Right renal pelvis (tissue), 4 donors: ENCODE data around the gene RAPGEF3. TPM values are rescaled to one million over a fixed set of nuclear protein-coding genes. Genes with fewer than 3 reads are reported as not detected.

Experiments used
- DNase-seq, 4 donors: peaks; one replicate each; pipeline ENCODE4 v3.0.0-alpha.2; 2013; ENCODE audit warnings: low read depth in 4 of 4, low spot score in 3 of 4, missing footprints in 1 of 4
- polyA plus RNA-seq, 4 donors: library from polyadenylated mRNA; unstranded; fragments of 120-200 nt; gene quantifications; one replicate each; pipeline ENCODE4 v1.2.1, GENCODE V29; 2013; ENCODE audit not compliant: insufficient read length in 4 of 4

RAPGEF3 gene
- polyA plus RNA-seq, 4 donors = 56.7 to 94.3 (median 64.8) TPM

DNA sequence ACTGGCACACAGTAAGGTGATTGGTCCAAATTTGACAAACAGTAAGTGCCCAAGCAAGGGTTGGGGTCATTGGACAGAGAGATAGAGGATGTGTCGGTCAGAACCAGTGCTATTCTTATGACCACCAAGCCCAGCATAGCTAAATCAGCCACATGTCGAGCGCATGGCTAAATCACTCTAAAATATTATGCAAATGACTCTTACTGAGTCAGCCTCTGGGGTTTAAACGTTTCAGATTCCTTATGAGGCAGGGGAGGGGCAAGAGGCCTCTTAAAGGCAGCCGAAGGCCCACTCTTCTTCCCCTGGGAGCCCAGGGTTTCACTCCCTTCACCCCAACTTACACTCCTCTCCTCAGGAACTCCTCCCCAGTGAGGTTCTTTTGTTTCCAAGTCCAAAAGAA is 32.8 kb downstream of the RAPGEF3 start:
- no peak for DNase-seq

DNA sequence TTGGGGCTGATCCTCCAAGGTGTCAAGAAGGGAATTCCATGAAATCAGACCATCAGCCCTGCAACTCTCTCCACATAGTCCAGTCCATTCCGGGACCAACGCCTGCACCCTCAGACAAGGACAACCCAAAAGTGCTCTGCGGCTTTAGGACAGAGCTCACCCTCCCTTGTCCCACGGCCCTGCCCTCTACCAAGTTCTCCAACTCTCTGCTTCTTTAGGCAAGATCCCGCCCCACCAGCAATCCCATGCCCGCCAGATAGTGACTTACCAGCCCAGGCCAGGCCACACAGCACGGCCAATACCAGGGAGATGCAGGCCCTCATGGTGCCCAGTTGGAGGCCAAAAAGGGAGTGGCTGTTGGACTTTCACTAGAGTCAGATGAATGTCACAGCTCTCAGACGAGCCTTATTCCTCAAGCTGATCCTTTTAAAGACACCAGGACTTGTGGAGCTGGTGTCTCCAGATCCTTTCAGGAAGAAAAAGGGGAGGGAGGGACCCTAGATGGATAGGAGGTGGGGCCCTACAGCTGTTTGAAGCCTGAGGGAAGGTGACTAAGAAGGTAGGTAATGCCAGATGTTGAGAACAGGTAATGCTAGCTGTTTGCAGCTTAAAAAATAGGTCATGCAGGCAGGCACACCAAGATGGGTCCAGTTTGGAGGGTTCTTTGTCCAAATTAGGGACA is 33.4 kb downstream of the RAPGEF3 start, which contains the start of gene ENDOU:
Gene ENDOU (minus strand): TSS at position 400 of the 682 bp plus-strand sequence. CDS start 77 bp downstream, at position 323.
- DNase-seq = no peak

DNA sequence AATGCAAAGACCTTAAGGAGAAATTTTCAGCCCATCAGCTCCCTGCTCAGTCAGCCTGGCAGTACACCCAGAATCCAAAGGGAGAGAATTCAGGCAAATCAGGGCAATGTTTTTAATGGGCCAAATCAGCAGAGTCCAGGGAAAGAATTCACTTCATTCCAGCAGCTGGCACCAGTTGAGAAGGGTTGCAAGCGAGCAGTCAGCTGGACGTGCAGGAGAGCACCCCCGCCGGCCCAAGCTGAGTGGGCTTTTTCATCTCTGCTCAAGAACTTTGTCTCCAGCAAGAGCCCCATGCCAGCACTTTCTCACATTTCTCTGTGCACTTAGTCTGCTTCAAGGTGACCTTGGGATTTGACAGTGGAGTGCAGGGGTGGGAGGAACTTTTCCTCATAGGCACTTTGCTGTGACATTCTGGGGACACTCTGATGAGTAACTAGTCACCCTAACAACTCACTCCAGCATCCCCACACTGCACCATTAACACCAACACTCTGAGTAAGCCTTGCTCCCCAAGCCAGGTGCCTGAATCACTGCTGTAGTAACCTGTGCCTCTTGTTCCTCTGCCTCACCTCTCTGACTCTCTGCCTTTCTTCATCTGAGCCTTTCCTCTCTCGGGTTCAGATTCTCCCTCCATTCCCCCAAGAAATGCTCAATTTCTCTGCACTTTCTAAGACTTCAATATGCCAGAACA is 35.6 kb downstream of the RAPGEF3 start:
- no peak for DNase-seq

DNA sequence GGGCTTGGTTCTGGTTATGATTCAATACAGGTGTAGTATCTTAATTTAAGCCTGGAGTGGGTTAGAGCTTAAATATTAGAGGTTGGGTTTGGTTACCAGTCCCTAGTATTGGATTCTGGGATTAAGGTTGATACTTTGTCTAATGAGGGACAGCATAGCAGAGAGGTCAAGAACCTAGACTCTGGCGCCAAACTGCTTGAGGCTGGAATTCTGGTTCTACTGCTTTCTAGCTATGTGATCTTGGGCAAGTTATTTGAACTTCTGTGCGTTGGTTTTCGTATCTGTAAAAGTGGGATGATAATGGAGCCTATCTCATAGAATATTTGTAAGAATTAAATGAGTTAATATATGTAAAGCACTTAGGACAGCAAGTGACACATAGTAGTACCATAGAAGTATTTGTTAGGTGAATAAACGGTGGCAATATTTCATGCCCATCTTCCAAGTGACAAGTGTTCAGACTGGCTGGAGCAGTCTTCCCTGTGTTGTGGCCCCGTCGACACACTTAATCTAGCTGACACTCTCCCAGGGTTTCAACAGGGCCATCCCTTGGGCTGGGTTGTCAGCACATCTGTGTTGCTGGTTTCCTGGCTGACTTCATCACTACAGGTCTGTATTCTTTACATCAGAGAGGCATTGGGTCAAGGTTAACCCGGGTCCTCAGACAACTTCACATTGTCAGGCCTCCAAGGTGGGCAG is 36.4 kb downstream of the RAPGEF3 start:
- no peak for DNase-seq

DNA sequence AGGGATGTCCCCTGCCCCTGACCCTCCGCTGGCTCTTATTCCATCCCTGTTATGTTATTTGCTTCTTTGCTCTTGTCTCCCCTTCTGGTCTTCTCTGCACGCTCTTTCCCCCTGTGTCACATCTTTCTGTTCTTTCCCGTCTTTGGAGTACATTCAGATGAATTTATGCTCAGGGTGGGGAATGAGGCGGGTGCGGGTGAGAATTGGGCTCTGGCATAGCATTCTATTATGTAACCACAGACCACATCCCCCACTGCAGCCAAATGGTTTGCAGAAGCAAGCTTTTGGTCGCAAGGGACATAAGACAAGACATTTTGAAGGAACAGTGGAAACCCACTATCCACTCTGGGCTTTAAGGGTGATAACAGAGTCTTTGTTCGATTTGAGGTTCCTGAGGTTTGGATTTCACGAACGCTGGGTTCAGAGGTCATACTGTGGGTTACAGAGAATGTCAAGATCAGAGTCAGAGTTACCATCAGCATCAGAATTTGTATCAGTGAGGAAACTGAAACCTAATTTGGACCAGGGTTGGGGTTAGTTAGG is 37.2 kb downstream of the RAPGEF3 start:
- DNase-seq = no peak

DNA sequence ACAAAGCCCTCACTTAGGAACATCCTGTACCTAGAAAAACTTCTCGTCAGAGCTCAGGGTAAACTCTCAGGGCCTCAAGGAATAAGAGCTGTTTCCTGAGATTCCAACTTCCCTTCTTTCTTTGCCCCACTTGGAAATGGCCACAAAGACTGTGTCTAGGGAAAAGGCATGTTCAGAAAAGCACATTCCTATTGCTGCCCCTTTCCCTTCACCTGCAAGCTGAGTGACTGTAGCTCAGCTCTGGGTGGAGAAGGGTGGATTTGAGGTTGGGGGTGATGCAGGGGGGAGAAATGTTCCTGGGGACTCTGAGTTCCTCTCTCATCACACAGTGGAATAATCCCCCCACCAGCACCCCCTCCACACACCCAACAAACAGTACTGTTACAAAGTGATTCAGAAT is 40.1 kb downstream of the RAPGEF3 start:
- no peak for DNase-seq

DNA sequence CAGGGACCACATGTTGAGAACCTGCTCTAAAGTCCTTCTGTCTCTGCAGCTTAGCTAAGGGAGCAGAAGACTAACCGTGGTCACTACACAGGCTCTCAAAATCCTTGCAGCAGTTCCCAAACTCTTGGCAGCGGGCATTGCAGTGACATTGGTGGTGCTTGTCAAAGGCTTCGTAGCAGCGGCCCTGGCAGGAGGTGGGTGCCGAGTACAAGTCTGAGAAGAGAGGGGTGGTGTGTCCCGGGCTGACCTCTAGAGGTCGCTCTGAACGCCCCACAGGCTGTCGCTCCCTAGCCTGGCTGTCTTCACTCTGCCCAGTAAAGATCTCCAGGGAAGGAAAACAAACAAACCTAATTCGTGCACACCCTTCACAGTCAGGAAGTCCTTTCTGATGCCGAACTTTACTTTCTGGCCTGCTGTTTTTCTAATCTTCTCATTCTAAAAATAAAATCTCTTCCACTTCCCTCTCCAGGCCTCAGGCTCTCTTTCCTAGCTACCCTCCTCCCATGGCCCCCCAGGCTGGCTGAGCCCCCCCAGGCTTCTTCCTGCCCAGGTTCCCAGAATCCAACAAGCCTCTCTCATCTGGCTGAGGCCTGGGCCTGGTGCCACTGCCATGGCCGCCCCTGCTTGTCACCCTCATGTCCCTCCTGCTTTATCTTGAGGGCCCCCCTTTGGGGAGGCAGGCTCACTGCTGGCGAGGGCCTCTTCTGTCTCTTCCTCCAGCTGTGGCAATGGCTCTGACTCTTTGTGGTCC is 41.1 kb downstream of the RAPGEF3 start:
- no peak for DNase-seq

DNA sequence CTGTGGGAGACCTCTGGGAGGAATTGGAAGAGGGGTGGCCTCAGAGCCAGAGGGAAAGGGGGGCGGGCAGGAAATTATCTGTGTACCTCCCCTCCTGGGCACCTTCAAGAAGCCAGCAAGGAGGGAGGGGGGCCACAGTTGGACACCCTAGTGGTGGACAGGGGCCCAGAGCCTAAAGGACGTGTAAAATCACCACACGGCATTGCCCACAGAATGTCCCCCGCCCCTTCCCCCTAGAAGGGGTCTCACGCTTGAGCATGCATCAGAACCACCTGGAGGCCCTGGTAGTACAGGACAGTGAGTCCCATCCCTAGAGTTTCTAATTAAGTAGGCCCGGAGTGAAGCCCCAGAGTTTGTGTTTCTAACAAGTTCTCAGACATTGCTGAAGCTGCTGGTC is 41.6 kb downstream of the RAPGEF3 start:
- no peak for DNase-seq

DNA sequence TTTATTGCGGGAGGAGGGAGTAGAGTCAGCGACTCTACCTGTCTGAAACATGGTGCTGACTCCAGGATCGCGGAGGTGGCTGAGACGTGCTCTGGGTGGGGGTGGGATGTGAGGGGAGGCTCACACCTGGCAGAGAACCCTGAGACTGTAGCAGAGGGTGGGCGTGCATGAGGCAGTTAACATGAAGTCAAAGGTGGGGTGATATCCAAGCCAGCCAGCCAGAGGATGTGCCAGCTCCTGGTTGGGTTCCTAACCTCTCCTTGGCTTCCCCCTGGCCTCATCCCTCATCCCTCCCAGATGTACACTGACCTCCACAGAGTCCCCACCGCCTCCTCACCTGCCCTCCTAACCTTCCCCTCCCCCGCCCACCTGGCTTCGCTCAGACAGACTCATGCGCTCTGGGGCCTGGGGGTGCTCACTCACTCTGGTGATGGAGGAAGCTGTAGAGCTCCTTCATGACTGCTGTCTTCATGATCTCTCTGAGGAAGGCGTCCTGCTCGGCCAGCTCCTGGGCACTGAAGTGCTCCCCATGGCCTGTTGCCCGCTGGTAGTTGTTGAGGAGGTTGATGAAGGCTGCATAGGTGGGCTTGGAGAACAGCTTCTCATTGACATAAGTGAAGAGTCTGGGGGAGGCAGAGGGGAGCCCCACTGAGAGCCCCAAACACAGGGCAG is 42.7 kb downstream of the RAPGEF3 start:
- no peak for DNase-seq

DNA sequence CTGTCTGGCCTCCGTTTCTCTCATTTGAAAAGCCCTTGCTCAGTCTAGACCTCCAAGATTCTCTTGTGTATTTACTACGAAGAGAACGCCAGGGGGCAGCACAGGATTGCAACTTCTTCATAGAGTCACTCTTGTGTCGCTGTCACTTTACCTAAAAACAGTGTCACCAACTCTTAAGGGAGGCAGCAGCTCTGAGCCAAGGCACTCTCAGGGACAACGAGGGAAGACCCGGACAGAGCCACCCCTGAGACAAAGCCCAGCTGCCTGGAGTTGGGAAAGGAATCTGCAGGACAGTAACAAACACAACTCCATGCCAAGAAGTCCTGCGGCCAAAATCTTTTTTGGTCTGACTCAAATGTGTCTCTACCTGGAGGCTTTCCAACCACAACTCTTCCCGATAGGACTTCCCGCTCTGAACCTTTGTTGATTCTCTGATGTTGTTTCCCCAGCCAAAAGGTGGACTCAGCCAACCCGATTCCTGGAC is 43.2 kb downstream of the RAPGEF3 start:
- peak in 1 of 4 donors; percentile 74 for DNase-seq

DNA sequence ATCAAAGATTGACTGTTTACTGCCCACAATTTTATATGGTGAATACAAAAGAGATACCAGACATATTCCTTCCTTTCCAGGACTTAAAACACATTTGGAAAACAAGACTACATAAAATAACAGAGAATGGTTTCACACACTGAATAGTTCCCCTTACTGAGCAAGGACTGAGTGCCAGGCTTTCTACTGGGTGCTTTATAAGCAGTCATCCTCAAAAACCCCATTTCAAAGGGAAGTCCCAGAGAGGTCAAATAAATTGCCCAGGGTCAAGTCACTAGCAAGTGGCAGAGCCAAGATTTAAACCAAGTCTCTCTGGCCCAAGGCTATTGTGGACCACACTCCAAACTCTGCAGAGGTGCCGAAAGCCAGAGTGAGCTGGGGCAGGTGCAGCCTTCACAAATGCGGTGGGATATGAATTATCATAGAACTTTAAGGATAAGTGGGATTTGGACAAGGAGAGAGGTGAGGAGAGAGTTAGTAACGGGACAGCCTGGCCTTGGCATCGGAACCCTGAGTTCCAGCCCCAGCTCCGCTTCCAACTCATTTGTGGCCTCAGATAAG is 43.8 kb downstream of the RAPGEF3 start:
- no peak for DNase-seq

DNA sequence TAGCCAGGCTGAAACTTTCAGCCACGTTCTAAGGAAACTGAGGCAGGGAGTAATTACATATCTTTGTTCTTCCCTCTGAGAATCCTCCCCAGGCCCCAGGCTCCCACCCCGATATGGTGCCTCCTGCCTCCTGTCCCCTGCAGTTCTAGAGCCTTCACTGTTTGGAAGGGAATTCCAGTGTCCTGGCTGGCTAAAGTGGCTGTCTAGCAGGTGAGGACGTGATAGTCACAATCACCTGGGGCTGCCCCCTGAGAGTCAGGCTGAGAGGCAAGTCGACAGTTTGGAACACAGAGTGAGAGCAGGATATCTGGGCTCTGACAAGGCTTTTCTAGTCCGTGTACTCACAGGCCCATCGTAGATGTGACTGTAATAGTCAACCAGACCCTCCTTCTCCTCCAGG is 46.5 kb downstream of the RAPGEF3 start:
- DNase-seq = no peak

DNA sequence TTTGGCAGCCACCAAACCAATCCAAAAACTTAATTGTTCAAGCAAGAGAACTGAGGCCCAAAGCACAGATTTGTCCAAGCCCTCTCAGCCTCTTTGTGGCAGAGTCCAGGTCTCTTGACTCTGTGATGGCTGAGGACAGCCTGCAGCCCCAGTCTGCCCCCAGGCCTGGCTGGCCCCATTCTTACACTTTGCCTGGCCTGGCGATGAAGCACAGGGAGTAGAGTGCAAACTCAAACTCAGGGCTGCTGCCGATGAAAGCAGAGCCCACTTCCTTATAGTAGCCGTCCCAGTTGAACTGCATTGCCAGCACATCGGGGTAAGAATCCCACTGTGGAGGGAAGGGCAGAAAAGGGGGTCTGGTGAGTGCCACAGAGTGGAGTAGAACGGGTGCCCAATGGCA is 47.2 kb downstream of the RAPGEF3 start:
- no peak for DNase-seq

DNA sequence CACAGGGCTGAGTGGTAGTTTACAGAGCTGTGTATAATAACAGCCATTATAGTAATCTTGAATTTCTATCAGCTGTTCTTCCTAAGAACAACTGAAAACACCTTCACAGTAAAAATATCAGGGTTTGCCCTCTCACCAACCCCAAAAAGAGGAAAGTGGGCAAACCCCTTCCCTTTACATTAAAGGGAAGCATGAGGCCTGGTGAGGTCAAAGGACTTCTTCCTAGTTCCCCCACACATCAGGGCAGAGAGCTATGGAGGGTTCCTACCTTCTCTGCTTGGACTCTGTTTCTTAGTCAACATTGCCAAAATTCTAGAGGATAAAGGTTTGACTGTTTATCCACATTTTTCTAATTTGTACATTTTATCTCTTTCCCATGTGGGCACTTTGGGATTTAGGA is 48.4 kb downstream of the RAPGEF3 start:
- DNase-seq = no peak

DNA sequence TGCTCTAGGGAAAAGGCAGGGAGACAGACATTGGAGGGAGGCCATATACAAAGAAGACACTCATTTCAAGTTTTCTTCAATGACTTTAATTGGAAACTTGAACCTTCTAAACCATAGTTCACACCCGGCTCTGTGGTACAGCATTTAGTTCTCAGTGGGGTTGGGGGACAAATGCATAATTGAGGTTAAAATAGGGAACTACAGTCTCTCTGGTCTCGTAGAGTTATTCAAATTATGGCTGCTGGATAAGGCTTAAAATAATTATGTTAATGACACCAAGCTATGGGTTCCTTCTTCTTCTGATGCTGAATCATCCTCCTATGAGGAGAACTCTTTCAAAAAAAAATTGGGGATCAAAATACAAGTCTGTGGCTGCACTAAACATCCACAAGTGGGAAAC is 49.0 kb downstream of the RAPGEF3 start:
- no peak for DNase-seq

DNA sequence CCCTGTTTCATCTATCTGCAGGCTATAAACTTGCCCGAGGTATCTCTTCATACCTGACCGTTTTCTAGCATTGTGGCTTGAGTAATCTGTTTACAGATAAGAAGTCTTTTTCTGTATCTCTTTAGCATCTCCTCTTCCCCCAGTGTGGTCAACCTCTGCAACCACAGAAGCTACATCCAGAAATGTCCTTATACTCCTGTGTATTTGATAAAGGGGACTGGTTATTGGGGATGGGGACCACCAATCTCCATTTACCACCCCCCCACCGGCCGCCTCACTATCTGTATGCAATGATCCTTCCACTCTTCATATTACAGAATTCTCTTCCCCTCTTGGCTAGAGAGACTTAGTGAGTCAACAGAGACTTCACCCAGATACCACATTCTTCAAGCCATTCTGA is 49.4 kb downstream of the RAPGEF3 start:
- DNase-seq = no peak

DNA sequence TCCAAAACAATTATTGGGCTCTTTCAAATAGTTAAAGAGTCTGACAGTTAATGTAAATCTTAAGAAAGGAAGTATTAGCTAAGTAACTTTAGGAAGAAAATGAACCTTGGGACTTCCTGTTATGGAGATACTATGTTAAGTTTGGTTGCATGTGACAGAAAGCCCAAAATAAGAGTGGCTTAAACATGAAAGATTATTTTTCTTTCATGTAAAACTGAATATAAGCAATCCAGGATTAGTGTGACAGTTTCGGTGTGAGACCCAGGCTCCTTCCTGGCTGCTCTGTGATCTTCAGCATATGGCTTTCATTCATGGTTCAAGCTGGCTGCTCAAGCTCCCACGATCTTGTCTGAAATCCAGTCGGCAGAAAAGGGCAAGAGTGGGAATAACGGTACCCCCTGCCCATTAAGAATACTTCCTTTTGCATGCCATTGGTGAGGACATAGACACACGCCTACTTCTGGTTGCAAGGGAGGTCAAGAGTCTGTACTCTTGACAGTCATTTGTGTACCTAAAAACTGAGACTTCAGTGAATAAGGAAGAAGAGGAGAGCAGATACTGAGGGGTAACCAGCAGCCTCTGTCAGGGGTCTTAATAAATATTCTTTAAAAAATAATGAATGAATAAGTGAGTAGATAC is 50.7 kb downstream of the RAPGEF3 start:
- no peak for DNase-seq

DNA sequence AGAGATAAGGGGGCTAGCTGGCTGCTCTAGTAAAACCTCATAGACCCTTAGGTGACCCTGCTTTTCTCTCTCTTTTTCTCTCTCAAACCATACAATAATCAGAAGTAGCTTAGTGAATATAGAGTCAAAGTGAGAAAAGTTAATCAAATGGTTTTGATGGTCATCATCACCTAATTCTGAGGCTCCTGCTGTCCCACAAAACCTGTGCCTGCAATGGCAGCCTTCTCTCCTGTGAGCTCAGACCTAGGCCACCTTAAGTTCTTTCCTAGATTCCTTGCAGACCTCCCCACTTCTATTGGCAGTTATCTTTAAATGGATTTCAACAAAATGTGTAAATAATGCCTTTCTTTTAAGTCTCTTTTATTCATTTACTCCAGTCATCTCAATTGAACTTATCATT is 51.3 kb downstream of the RAPGEF3 start:
- DNase-seq = no peak
